Cardiac septum (tissue), 1 donor: ENCODE data around the gene FSTL3. TPM values are rescaled to one million over a fixed set of nuclear protein-coding genes. Genes with fewer than 3 reads are reported as not detected.

Source experiments
- DNase-seq: peaks from one replicate; pipeline ENCODE4 v3.0.0-alpha.2; 2020; ENCODE audit warnings: low spot score
- intact Hi-C: fragments of 100-400 bp; cut with DNase I; formaldehyde crosslinking; loops from one replicate; pipeline ENCODE4 v1.14.0; 2022
- total RNA-seq: library from RNA; stranded (reverse); fragmentation: NEBNext Ultra II Directional; extraction: Animal tissue kit (Norgen Biotek cat#: 25700); gene quantifications from one replicate; pipeline ENCODE4 v1.2.1, GENCODE V29; 2021
- donor health status: DM: no; HTN: no; CAD: no.

Gene FSTL3
- total RNA-seq, 1 donor from 2014 or later: 136 TPM

DNA sequence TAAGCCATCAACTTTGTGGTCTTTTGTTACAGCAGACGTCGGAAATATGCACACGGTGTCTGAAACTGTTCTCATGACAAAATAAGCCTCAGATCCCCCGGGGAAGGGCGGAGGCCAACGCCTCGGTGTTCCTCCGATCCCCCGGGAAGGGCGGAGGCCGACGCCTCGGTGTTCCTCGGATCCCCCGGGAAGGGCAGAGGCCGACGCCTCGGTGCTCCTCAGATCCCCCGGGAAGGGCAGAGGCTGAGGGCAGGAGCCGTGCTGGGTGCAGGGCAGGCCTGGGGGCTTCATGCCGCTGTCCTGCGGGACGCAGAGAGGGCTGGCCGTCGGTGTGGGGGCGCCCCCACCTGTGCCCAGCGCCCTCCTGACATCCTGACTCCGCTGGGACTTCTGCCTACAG lies 31.8 kb upstream of the FSTL3 start:
- intact Hi-C loops: no loop called here
- DNase-seq: no peak

DNA sequence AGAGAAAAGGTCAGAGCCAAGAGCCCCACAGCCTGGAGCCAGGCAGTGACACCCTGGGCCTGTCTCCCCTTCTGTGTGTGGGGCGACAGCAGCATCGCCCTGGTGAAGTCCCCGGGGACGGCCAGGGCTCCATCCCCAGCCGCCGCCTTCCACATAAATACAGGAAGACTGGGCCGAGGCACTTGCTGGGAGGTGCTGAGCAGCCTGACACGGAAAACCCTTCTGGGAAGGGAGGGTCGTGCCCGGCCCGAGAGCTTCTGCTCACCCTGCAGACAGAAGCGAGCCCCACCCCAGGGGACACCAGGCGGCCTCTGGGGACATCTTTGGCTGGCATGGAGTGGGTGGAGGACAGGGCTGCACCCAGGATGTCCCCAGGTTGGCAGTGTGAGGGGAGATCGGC lies 31.4 kb upstream of the FSTL3 start:
- intact Hi-C loops: no loop called here
- no peak for DNase-seq

DNA sequence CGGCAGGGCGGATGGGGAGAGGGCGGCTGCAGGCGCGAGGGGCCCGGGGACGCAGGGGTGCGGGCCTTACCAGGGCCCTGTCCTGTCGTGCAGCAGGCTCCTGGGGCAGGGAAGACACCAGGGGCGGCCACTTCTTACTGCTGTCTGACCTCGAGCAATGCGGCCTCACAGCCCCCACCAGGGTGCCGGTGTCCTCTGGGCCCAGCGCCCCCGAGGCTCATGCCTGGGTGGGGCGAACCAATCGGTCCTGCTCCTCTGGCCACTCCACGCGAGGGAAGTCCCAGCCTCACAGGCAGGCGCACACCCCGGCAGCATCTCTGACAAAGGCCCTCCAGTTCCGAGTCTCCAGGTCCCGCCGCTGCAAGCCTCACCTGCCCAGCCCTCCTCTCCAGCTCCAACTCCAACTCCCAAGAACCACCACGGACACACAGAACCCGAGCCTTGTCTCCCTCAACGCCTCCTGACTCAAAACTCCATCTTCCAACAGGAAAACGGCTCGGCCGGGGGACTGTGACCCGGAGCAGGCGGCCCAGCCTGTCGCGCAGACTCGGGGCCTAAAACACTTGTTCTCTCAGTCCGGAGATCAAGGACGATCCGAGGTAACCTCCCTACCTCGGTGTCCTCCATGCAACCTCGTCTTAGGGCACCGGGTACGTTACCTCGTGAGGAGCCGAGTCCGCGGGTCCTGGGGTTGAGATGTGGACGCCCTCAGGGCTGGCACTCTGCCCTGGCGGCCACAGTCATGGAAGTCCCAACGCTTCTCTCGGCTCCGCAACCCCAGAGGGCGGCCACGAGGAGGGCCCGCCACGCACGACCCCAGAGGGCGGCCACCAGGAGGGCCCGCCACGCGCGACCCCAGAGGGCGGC lies 30.0 kb upstream of the FSTL3 start:
- no peak for DNase-seq
- intact Hi-C loops: no loop called here

- intact Hi-C loops: no loop called here
- no peak for DNase-seq
Measured at GRCh38 chr19:646779-647565, 29.2 kb upstream of the FSTL3 start.

DNA sequence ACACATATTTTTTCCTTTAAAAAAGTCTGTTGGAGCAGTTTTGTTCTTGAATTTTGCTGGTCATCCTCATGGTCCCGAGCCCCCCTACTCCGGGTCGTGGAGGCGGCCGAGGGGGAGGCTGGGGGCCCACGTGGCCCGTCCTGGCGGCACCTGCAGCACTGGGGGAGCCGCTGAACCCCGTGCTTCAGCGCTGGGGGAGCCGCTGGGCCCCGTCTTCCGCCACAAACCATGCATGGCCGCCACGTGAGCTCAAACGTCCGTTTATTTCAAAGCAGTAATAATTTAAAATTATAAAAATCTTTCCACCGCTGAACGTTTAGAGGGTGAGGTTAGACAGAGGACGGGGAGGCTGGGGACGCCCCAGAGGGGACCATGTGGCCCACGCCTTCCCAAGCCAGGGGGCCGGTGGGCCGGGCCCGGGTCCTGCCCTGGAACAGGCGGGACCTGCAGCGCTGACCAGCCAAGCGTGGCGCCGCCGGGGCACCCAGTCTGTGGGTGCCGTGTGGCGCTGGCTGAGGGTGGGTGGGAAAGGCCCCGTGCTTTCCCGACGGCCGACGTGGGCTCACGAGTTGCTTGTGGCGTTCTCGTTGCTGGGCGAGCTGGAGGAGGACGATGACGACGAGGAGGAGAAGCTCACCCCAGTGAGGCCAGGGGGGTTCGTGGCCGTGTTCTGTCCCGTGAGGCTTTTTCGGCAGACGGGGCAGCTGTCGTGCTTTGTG lies 28.5 kb upstream of the FSTL3 start:
- no peak for DNase-seq
- intact Hi-C loops: no loop called here

DNA sequence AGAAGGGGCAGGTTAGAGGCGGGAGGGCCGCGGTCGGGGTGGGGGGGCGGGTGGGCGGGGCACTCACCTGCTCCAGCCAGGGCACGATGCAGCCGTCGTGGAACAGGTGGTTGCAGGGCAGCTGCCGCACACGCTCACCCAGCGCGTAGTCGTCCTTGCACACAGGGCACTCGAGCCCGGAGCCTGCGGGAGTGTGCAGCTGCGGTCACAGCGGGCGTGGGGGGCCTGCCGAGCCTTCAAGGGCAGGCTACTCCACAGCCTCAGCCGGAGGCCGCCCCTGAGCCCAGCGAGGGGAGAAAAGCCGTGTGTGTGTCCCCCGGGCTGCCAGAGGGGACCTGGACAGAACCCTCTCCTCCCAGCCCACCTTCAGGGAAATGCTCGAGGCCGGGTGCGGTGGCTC lies 27.9 kb upstream of the FSTL3 start:
- no peak for DNase-seq
- intact Hi-C loops: no loop called here

DNA sequence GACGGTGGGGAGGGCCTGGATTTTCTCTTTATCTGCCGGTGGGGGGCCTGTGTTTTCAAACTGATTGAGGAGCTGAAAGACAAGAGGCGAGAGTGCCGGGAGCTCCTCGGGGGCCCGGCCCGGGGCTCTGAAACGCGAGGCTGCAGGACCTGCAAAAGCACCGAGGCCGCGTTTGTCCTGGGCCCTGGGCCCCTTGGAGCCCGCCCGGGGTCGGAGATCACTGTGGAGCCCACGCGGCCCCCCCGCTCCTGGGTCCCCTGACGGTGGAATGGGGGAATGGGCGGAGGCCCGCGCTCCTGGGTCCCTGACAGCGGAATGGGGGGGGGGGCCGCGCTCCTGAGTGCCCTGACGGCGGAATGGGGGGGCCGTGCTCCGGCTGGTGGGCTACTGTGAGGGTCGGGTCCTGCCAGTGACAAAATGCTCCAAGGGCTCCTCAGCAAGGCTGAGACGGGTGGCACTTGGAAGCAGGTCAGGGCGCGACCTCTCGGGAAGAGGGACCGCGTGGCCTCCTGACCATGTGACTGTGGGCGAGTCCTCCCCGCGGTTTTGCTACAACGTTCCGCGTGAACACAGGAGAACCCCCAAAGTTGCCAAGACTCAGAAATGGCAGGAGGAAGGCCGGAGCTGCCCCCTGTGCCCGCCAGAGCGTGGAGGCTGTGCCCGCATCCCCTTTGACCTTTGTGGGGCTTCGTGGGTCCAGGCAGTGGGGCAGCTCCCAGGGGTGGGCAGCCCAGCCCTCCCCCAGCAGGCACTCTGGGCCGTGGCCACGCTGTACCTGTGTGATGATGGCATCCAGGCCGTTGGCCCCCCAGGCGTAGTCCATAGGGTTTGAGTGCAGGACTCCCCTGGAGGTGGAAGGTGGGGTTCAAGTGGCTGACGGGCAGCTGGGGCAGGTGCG lies 27.0 kb upstream of the FSTL3 start:
- no peak for DNase-seq

DNA sequence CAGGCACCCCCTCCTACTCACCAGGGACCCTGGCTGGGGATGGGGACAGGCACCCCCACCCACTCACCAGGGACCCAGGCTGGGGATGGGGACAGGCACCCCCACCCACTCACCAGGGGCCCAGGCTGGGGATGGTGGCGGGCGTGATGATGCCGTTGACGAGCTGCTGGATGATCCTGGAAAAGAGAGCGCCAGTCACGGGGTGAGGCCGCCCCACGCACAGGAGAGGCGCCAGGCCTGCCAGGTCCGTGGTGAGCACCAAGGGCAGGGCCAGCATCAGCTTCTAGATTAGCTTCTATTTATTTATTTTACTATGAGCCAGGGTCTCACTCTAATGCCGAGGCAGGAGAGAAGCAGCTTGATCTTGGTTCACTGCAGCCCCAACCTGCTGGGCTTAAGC lies 26.1 kb upstream of the FSTL3 start:
- DNase-seq: no peak
- intact Hi-C loops: no loop called here

More for the DNA sequence above, 27.0 kb upstream of the FSTL3 start:
- intact Hi-C loops: no loop called here

- no peak for DNase-seq
- intact Hi-C loops: no loop called here
Measured at GRCh38 chr19:651114-651818, 24.9 kb upstream of the FSTL3 start.

DNA sequence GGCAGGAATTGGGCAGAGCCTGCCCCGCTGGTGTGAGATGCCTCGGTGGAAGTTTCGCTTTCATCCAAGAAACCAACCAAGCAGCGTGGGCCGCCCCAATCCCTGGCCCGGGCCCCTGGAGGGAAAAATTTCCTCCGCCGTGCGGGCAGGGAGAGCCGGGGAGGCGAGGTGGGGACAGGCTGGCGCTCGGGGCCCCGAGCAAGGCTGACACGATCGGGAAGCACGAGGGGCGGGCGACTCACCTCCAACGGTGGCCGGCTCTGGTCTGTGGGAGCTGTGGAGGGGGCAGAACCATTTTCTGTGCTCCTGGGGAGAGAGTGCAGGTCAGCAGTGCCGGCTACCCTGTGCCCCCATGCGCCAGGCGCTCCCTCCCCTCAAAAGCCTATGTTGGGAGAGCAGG lies 24.2 kb upstream of the FSTL3 start:
- no peak for DNase-seq
- intact Hi-C loops: no loop called here

DNA sequence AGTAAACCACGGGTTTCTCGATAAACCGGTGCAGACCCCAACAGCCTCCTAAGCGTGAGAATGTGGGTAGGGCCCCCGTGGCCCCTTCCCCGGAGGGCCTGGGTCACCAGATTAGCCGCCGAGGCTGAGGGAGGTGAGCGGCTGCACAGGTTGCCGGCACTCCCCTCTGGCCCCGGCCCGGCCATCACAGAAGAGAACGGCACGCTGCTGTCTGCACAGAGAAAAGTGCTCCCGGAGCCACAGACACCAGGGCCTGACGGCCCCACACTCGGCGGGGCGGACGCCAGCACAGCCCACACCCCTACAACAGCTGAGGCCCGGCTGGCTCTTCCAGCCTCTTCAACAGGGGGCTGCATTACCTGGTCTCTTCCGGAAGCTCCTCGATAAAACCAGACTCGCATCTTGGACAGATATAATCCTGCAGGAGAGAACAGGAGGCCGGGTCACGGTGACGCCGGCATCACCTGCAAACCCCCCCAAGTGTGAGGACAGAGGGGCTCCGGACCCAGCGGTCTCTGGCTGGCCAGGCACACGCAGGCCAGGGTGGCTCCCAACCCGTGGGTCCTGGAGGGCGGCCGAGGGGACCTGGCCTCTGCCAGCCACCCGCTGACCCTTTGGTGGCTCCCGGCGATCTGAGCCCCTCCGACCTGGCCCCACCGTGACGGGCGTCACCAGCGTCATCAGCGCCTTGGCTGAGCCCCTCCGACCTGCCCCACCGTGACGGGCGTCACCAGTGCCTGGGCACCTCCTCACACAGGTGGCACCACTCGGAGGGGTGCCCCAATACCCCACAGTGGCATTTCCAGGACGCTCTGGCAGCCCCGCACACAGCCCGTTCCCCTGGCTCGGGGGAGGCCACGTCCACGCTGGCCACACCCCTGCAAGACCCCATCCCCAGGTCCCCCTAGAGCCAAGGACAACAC lies 23.5 kb upstream of the FSTL3 start:
- DNase-seq: no peak
- intact Hi-C loops: no loop called here

GRCh38 chr19:653425-653824 lies 22.8 kb upstream of the FSTL3 start:
- DNase-seq: no peak
- intact Hi-C loops: no loop called here

GRCh38 chr19:655691-656090 lies 20.5 kb upstream of the FSTL3 start:
- intact Hi-C loops: no loop called here
- no peak for DNase-seq

DNA sequence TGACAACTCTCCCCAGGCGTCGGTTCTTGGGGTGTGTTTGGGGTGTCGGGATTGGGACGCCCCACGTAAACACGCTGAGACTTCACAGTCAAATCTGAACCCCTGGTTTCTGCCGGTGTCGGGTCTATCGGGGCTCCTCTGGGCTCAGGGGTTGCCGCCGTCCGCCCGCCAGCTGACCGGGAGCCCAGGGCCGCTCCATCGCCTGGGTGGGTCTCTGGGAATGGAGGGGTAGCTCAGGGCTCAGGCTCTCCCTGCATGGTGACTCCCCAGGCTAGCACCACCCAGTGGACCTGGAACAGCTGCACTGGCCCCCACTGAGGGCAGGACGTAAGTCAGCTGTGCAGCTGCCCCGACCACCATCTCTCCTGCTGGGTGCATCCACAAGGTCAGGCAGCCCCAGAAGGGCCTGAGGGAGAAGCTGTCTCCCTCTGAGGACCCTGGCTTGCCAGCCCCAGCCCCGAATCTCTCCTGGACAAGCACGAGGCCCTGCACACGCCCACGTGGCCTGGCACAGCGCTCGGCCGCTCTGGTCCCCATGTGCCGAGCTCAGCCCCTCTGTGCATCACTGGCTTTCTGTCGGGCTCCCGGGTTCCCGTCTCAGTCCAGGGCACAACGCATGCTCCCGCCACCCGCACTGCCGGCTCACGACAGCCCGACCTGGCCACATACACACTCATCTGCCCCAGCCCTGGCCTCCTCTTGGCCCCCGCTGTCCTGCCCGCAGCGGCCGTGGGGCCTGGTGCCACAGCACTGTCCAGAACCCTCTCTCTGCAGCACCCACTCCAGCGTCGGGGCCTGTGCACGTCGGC lies 19.2 kb upstream of the FSTL3 start:
- intact Hi-C loops: no loop called here
- DNase-seq: no peak

DNA sequence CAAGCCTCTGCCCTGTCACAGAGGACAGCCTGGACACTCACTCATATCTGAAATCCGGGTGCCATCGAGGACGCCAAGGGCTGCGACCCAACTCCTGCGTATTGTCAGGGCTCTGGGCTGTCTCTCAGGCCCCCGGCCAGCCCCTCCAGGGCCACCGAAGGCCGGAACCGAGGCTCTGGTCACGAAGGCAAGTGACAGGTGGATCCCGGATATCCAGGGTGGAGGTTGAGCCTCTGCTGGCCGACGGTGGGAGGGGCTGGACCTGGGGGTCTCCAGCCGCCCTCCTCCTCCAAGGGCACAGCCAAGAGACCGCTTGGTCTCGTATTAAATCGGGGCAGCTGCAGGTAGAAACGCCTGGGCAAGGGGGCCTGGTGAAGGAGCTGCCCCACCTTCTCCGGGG lies 18.6 kb upstream of the FSTL3 start:
- no peak for DNase-seq

GRCh38 chr19:658059-658839 lies 17.9 kb upstream of the FSTL3 start:
- DNase-seq: no peak
- intact Hi-C loops: no loop called here

More for the DNA sequence above, 18.6 kb upstream of the FSTL3 start:
- intact Hi-C loops: no loop called here
